ENCODE measurements around the gene NSD1. TPM values are rescaled to one million over a fixed set of nuclear protein-coding genes. Genes with fewer than 3 reads are reported as not detected.
A peak's percentile ranks its signal among the peaks of the same experiment; 100 is the strongest.

The NSD1 gene
- total RNA-seq, 4 donors from 2014 or later: 24.0 to 39.5 (median 32.2) TPM

DNA sequence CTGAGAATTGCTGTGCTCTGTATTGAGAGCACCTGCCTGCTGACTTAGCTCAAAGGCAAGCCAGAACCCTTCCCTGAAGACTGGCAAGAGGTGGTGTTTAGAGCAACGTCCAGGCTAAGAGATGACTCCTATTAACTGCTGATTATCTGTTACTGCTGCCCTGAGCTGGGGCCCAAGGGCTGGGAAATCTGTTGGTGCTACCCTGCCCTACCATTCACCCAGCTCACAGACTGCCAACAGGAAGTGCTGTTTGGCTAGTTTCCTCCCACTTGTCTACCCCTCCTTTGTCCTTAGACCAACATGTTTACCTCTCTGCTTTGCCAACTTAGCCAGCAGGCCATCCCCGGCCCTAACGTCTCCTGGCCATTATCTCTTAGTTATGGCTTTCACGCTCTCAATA, 163.0 kb downstream of the NSD1 start:
- H3K9me3 ChIP-seq: no peaks in the 10 kb centered on the region
- DNase-seq: no peak
- H3K4me3 ChIP-seq: no peak overlapping the region
- no peaks in the 10 kb centered on the region for H3K27me3 ChIP-seq
- peaks cover 24 to 43% (median 29%) of the 10 kb centered on the region in 3 donors for H3K4me1 ChIP-seq
- intact Hi-C loops (cut with DNase I): no loop called here
- H3K27ac ChIP-seq: peak overlapping the region in 3 of 4 donors; percentile 14 to 32 (median 28)
- peaks cover 30 to 78% (median 34%) of the 10 kb centered on the region in 3 donors for H3K36me3 ChIP-seq
- WGBS, 2 donors: 57 to 61% methylated on average over 3 to 4 of the region's 4 CpGs
- TF ChIP-seq POLR2A (IDR thresholded peaks at IDR 0.05): no peak
- TF ChIP-seq CTCF (IDR thresholded peaks at IDR 0.05): no peak

- intact Hi-C loops (cut with DNase I): no loop called here
- Histone ChIP-seq H3K4me1 (peaks cover 38 to 56% (median 43%) of the 10 kb centered on the region in 3 donors), H3K27ac (no peak overlapping the region), H3K27me3 (no peaks in the 10 kb centered on the region), H3K9me3 (no peaks in the 10 kb centered on the region), H3K4me3 (no peak overlapping the region), H3K36me3 (peaks cover 20 to 64% (median 23%) of the 10 kb centered on the region in 3 donors)
- no peak for TF ChIP-seq CTCF (IDR thresholded peaks at IDR 0.05)
- no peak for TF ChIP-seq POLR2A (IDR thresholded peaks at IDR 0.05)
- 88 to 90% methylated on average over 2 of the region's 2 CpGs for WGBS, 2 donors
- no peak for DNase-seq
These were observed 164.3 kb downstream of the NSD1 start for GRCh38 chr5:177297922-177298321.

GRCh38 chr5:177299697-177300096, 166.1 kb downstream of the NSD1 start:
- H3K4me3 ChIP-seq: no peak overlapping the region
- DNase-seq: no peak
- intact Hi-C loops (cut with DNase I): no loop called here
- H3K4me1 ChIP-seq: peaks cover 46 to 68% (median 48%) of the 10 kb centered on the region in 3 donors
- no peaks in the 10 kb centered on the region for H3K27me3 ChIP-seq
- WGBS, 2 donors: 70 to 73% methylated on average over 7 to 9 of the region's 9 CpGs
- no peaks in the 10 kb centered on the region for H3K9me3 ChIP-seq
- peaks cover 6 to 46% (median 14%) of the 10 kb centered on the region in 3 donors for H3K36me3 ChIP-seq
- peak overlapping the region; percentile 90 to 98 (median 92) for H3K27ac ChIP-seq
- TF ChIP-seq POLR2A (IDR thresholded peaks at IDR 0.05): no peak
- no peak for TF ChIP-seq CTCF (IDR thresholded peaks at IDR 0.05)

- Histone ChIP-seq H3K4me1 (peaks cover 52 to 74% (median 55%) of the 10 kb centered on the region in 3 donors), H3K9me3 (no peaks in the 10 kb centered on the region), H3K36me3 (peaks cover 0 to 44% (median 7%) of the 10 kb centered on the region in 3 donors), H3K27ac (peak overlapping the region; percentile 90 to 98 (median 92)), H3K27me3 (no peaks in the 10 kb centered on the region), H3K4me3 (peak overlapping the region in 1 of 4 donors; percentile 36)
- TF ChIP-seq POLR2A (IDR thresholded peaks at IDR 0.05): no peak
- peak in 1 of 6 experiments; percentile 17 for TF ChIP-seq CTCF (IDR thresholded peaks at IDR 0.05)
- DNase-seq: no peak
- intact Hi-C loops (cut with DNase I): no loop called here
- WGBS, 2 donors: 12 to 19% methylated on average over 3 to 4 of the region's 4 CpGs
These were observed 166.8 kb downstream of the NSD1 start for GRCh38 chr5:177300236-177300880.

DNA sequence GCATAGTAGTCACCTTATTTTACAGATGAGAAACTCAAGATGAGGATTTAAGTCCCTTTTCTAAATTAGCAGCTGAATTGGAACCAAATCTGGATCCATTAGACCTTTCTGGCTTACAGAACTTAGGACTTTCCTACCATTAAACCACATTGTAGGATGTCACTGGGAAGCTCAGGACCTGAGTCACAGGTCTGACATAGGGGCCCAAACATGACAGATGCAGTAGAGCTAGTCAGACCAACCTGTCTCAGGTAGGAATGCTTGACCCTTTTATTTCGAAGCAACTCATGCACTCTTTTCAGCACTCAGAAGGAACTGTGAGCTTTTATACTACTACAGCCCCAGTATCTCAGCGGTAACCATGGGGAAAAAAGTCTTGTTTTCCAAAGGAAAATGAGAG, 167.4 kb downstream of the NSD1 start:
- 65 to 75% methylated on average over 2 of the region's 2 CpGs for WGBS, 2 donors
- no peaks in the 10 kb centered on the region for H3K9me3 ChIP-seq
- H3K4me1 ChIP-seq: peaks cover 58 to 74% (median 59%) of the 10 kb centered on the region in 3 donors
- no peak for DNase-seq
- intact Hi-C loops (cut with DNase I): no loop called here
- H3K4me3 ChIP-seq: no peak overlapping the region
- no peaks in the 10 kb centered on the region for H3K27me3 ChIP-seq
- H3K27ac ChIP-seq: peak overlapping the region; percentile 90 to 98 (median 92)
- TF ChIP-seq CTCF (IDR thresholded peaks at IDR 0.05) (no peak), POLR2A (IDR thresholded peaks at IDR 0.05) (no peak)
- peaks cover 0 to 44% (median 1%) of the 10 kb centered on the region in 3 donors for H3K36me3 ChIP-seq

Data from esophagus squamous epithelium (tissue), 5 donors.